ENCODE data around the gene COMMD6. TPM values are rescaled to one million over a fixed set of nuclear protein-coding genes. Genes with fewer than 3 reads are reported as not detected.

COMMD6 gene
- polyA plus RNA-seq, 4 donors = 99.7 to 226 (median 159) TPM

DNA sequence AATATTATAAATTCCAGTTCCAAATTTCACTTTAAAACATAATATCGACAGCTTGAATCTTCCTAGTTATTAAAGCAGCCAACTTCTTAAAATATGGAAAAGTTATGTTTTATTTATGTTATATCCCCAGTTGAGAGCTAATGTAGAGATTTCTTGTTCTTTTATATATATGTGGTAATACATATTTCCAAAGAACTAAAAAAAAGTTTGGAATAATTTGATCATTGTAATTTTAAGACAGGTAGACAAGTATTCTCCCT, 54.9 kb downstream of the COMMD6 start:
- no peak for FAIRE-seq
- Histone ChIP-seq H3K36me3 (ENCODE audit: control insufficient read depth in 3 of 3, insufficient read depth in 2 of 3, low read depth in 1 of 3, low read length in 3 of 3) (no peaks in the 10 kb centered on the region), H3K9me3 (ENCODE audit: control insufficient read depth in 2 of 2, insufficient read depth in 1 of 2, low read depth in 1 of 2, low read length in 1 of 2) (no peaks in the 10 kb centered on the region), H3K4me3 (ENCODE audit: low read depth in 1 of 3, low read length in 3 of 3) (peak overlapping the region in 2 of 3 donors; percentile 57 to 86), H3K27ac (ENCODE audit: low read depth in 1 of 3, low read length in 2 of 3) (peak overlapping the region in 1 of 3 donors; percentile 51), H3K27me3 (ENCODE audit: control insufficient read depth in 3 of 3, insufficient read depth in 3 of 3, low read length in 3 of 3) (no peaks in the 10 kb centered on the region), H3K4me1 (ENCODE audit: control insufficient read depth in 3 of 3, insufficient read depth in 2 of 3, low read depth in 1 of 3, low read length in 2 of 3) (no peaks in the 10 kb centered on the region)
- DNase-seq = no peak
- 0 to 3% (median 0%) methylated on average over 1 of the region's 1 CpG for WGBS, 3 donors

DNA sequence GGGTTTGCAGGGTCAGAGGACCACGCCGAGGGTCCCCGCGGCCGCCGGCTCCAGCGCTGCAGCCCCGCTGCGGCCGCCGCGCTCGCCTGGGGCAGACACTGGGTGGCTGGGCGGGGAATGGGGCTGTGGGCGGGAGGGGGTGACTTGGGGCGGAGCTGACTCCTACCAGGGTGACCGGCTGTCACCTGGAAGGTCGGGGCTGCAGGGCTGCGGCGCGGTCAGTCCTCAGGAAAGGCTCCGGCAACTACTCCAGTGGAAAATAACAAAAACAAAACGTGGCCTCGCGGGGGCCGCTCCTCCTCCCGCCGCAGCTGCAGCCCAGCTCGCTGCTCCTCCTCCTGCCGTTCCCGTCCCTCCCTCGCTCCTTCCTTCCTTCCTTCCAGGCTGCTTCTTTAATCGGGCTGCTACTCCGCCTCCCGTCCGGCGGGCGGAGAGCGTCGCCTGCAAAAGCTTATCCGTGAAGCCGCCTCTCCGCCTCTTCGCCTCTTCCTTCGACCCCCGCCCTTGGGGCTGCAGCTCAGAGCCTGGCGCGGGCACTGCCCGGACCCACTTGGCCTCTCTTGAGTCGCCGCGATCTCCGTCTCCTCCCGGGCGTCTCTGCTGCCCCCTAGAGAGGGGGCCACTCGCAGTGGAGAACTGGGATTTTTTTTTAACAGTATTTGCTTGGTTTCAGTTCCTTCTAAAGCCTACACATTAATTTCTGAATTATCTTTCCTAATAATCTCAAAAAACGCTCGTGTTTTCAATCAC, 55.4 kb downstream of the COMMD6 start, which contains the start of gene TBC1D4:
TBC1D4 (minus strand) TSS at position 100 of the 750 bp plus-strand sequence. CDS start 402 bp downstream, outside the sequence.
- no peak for FAIRE-seq
- H3K4me3 ChIP-seq (ENCODE audit: low read depth in 1 of 3, low read length in 3 of 3) = peak within 1 kb of the TSS; percentile 57 to 86 (median 57)
- no peaks in the 10 kb centered on the region for H3K9me3 ChIP-seq (ENCODE audit: control insufficient read depth in 2 of 2, insufficient read depth in 1 of 2, low read depth in 1 of 2, low read length in 1 of 2)
- H3K27me3 ChIP-seq (ENCODE audit: control insufficient read depth in 3 of 3, insufficient read depth in 3 of 3, low read length in 3 of 3) = no peaks in the 10 kb centered on the region
- H3K36me3 ChIP-seq (ENCODE audit: control insufficient read depth in 3 of 3, insufficient read depth in 2 of 3, low read depth in 1 of 3, low read length in 3 of 3) = no peaks in the 10 kb centered on the region
- H3K4me1 ChIP-seq (ENCODE audit: control insufficient read depth in 3 of 3, insufficient read depth in 2 of 3, low read depth in 1 of 3, low read length in 2 of 3) = no peaks in the 10 kb centered on the region
- peak; percentile 82 to 93 for DNase-seq
- WGBS, 3 donors = 0% methylated on average over 56 to 58 of the region's 58 CpGs
- peak within 1 kb of the TSS in 2 of 3 donors; percentile 51 to 73 for H3K27ac ChIP-seq (ENCODE audit: low read depth in 1 of 3, low read length in 2 of 3)

DNA sequence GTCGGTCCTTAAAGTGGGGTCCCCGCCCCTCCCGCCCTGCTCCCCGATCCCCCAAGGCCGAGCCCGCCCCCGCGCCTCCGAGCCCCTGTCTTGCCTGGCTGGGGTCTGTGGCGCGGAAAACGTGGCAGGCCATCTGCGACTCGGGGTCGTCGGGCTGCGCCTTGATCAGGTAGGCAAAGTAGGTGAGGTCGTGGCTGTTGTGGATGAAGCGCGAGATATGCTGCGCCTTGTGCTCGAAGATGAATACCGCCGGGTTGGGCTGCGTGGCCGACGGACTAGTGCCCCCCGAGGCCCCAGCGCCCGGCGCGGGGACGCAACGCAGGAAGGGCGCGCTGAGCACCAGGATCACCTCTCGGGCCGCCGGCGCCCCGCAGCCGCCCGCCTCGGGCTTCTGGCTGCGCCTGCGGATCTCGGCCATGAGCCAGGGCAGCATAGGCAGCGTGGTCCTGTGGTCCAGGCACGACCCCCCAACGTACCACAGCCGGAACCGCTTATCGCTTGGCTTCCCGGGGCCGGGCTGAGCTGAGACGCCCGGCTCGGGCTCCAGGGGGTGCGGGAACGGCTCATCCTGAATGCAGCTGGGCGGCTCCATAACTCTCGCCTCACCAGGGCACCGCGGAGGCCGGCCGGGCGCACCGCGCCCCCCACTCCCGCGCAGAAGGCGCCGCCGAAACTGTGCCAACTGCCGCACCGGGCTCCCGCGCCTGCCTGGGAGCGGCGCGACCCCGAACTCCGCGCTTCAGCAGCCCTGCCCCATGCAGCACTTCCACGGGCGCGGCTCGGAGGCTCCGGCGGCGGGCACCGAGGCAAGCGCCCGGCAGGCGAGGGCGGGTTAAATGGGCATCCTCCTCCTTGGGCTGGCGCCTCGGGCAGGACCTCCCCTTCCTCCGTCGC, 56.2 kb downstream of the COMMD6 start:
- Histone ChIP-seq H3K27ac (ENCODE audit: low read depth in 1 of 3, low read length in 2 of 3) (peak overlapping the region in 2 of 3 donors; percentile 44 to 73), H3K9me3 (ENCODE audit: control insufficient read depth in 2 of 2, insufficient read depth in 1 of 2, low read depth in 1 of 2, low read length in 1 of 2) (no peaks in the 10 kb centered on the region), H3K36me3 (ENCODE audit: control insufficient read depth in 3 of 3, insufficient read depth in 2 of 3, low read depth in 1 of 3, low read length in 3 of 3) (no peaks in the 10 kb centered on the region), H3K4me3 (ENCODE audit: low read depth in 1 of 3, low read length in 3 of 3) (peak overlapping the region; percentile 57 to 86 (median 57)), H3K4me1 (ENCODE audit: control insufficient read depth in 3 of 3, insufficient read depth in 2 of 3, low read depth in 1 of 3, low read length in 2 of 3) (no peaks in the 10 kb centered on the region), H3K27me3 (ENCODE audit: control insufficient read depth in 3 of 3, insufficient read depth in 3 of 3, low read length in 3 of 3) (no peaks in the 10 kb centered on the region)
- peak; percentile 31 to 76 for DNase-seq
- 0% methylated on average over 72 to 100 of the region's 100 CpGs for WGBS, 3 donors
- FAIRE-seq = no peak

DNA sequence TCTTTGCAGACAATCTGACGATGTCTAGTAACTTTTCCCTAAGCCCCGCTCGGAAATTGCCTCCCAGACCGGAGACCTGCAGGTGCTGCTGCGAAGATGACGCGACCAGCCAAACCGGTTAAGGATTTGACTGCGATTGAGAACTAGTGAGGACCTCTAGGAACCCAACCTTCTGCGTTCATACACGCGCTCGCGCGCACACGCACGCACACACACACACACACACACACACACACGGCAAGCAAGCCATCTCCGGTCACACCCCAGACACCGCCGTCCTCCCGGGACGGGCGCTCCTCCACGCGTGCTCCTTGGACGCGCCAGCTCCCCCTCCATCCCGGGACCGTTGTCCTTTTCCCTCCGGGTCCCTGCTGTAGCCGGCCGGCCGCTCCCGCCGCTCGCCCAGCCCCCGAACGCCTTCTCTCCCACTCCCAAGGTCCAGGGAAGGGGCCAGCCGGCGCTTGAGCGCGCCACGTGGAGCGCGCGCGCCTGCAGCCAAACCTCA, 56.9 kb downstream of the COMMD6 start:
- H3K9me3 ChIP-seq (ENCODE audit: control insufficient read depth in 2 of 2, insufficient read depth in 1 of 2, low read depth in 1 of 2, low read length in 1 of 2) = no peaks in the 10 kb centered on the region
- no peaks in the 10 kb centered on the region for H3K36me3 ChIP-seq (ENCODE audit: control insufficient read depth in 3 of 3, insufficient read depth in 2 of 3, low read depth in 1 of 3, low read length in 3 of 3)
- DNase-seq (peak; percentile 60 to 69), FAIRE-seq (no peak)
- no peaks in the 10 kb centered on the region for H3K4me1 ChIP-seq (ENCODE audit: control insufficient read depth in 3 of 3, insufficient read depth in 2 of 3, low read depth in 1 of 3, low read length in 2 of 3)
- 0 to 1% (median 1%) methylated on average over 24 to 48 of the region's 48 CpGs for WGBS, 3 donors
- H3K27me3 ChIP-seq (ENCODE audit: control insufficient read depth in 3 of 3, insufficient read depth in 3 of 3, low read length in 3 of 3) = no peaks in the 10 kb centered on the region
- H3K27ac ChIP-seq (ENCODE audit: low read depth in 1 of 3, low read length in 2 of 3) = peak overlapping the region in 1 of 3 donors; percentile 36
- peak overlapping the region; percentile 57 to 86 (median 57) for H3K4me3 ChIP-seq (ENCODE audit: low read depth in 1 of 3, low read length in 3 of 3)

DNA sequence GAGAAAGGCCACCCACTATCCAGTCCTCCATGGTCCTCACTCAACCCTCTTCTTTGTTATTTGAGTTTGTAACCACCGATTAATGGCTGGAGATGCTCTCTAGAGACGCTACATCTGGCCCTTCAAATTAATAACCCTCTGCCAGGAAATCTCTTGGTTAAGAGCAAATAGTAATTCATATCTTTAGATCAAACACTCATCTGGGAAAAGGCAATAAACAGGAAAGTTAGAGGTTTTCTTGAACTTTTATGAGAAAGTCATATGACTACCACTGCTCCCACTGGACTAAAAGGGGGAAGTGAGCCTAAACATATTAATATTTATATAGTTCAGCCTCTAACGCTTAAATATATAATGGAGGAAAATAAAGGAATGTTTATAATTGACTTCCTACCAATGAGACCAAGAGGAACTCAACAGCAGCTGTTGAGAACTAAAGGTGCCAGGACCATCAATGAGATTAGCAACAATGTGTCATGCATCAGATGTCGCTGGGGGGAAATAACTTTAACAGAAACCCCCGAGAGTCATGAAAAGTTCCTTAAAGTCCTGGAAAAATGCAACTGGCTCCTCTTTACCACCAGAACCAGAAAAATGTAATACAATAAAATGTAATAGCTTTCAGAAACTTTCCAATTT, 58.4 kb downstream of the COMMD6 start:
- no peak for FAIRE-seq
- no peaks in the 10 kb centered on the region for H3K4me1 ChIP-seq (ENCODE audit: control insufficient read depth in 3 of 3, insufficient read depth in 2 of 3, low read depth in 1 of 3, low read length in 2 of 3)
- no peak for DNase-seq
- H3K9me3 ChIP-seq (ENCODE audit: control insufficient read depth in 2 of 2, insufficient read depth in 1 of 2, low read depth in 1 of 2, low read length in 1 of 2) = no peaks in the 10 kb centered on the region
- no peak overlapping the region for H3K4me3 ChIP-seq (ENCODE audit: low read depth in 1 of 3, low read length in 3 of 3)
- no peak overlapping the region for H3K27ac ChIP-seq (ENCODE audit: low read depth in 1 of 3, low read length in 2 of 3)
- 47 to 69% (median 58%) methylated on average over 5 of the region's 5 CpGs for WGBS, 3 donors
- no peaks in the 10 kb centered on the region for H3K36me3 ChIP-seq (ENCODE audit: control insufficient read depth in 3 of 3, insufficient read depth in 2 of 3, low read depth in 1 of 3, low read length in 3 of 3)
- no peaks in the 10 kb centered on the region for H3K27me3 ChIP-seq (ENCODE audit: control insufficient read depth in 3 of 3, insufficient read depth in 3 of 3, low read length in 3 of 3)

DNA sequence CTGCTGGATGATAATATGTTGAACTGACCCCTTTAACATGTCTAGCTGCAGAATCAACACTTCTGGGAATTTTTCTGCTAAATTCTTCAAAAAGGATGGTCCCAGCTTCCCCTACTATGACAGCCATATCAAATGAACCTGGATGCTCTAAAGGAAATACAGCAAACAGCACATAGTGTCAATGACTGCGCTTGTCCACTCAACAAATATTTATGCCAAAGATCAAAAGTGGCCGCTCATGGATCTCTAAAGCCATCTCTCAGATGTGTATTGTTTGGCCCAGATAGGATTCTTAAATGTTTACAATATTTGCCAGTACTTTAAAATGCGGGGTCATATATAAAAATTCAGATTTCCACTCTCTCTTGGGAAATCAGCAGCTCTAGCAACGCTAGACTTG, 59.0 kb downstream of the COMMD6 start:
- H3K27me3 ChIP-seq (ENCODE audit: control insufficient read depth in 3 of 3, insufficient read depth in 3 of 3, low read length in 3 of 3) = no peaks in the 10 kb centered on the region
- DNase-seq (no peak), FAIRE-seq (no peak)
- no peaks in the 10 kb centered on the region for H3K36me3 ChIP-seq (ENCODE audit: control insufficient read depth in 3 of 3, insufficient read depth in 2 of 3, low read depth in 1 of 3, low read length in 3 of 3)
- no peaks in the 10 kb centered on the region for H3K9me3 ChIP-seq (ENCODE audit: control insufficient read depth in 2 of 2, insufficient read depth in 1 of 2, low read depth in 1 of 2, low read length in 1 of 2)
- WGBS, 3 donors = 88 to 96% (median 90%) methylated on average over 4 of the region's 4 CpGs
- H3K4me3 ChIP-seq (ENCODE audit: low read depth in 1 of 3, low read length in 3 of 3) = no peak overlapping the region
- H3K27ac ChIP-seq (ENCODE audit: low read depth in 1 of 3, low read length in 2 of 3) = no peak overlapping the region
- no peaks in the 10 kb centered on the region for H3K4me1 ChIP-seq (ENCODE audit: control insufficient read depth in 3 of 3, insufficient read depth in 2 of 3, low read depth in 1 of 3, low read length in 2 of 3)

Other genes with a start within 250 kb of the COMMD6 start
- gene TBC1D4, start 55.7 kb downstream of the COMMD6 start, polyA plus RNA-seq = 1 to 10 TPM; 2.4 to 8.1 (median 5.3) TPM
- 10 to 100 TPM; 30.3 to 63.2 (median 41.8) TPM for gene UCHL3, start 11.9 kb upstream of the COMMD6 start, polyA plus RNA-seq
- gene LMO7, start 98.5 kb upstream of the COMMD6 start, polyA plus RNA-seq = 100 to 1,000 TPM in 1 of 4 donors, 10 to 100 TPM in 3; 31.0 to 136 (median 84.3) TPM